ENCODE data around the gene EPS15. TPM values are rescaled to one million over a fixed set of nuclear protein-coding genes. Genes with fewer than 3 reads are reported as not detected.

EPS15 gene
- polyA plus RNA-seq, 1 donor (not counting 4 experiments of a cell fraction or from before 2014, with no cell fraction given) = 33.2 TPM

GRCh38 chr1:51524817-51525216 lies 5.8 kb upstream of the EPS15 start:
- Histone ChIP-seq H3K36me3 (ENCODE audit: control insufficient read depth in 2 of 2, extremely low read depth in 1 of 2, insufficient read depth in 2 of 2, low read length in 2 of 2) (no peaks in the 10 kb centered on the region), H4K20me1 (ENCODE audit: control insufficient read depth, extremely low read depth, insufficient read depth, low read length) (no peaks in the 10 kb centered on the region), H3K4me1 (ENCODE audit: control insufficient read depth, extremely low read depth, insufficient read depth, low read length) (peaks cover 17% of the 10 kb centered on the region), H3K9me3 (ENCODE audit: control insufficient read depth, low read depth, low read length) (no peaks in the 10 kb centered on the region), H3K4me2 (ENCODE audit: control insufficient read depth, extremely low read depth, insufficient read depth, low read depth, low read length) (no peak overlapping the region), H3K27me3 (ENCODE audit: control insufficient read depth, extremely low read depth, insufficient read depth, low read length) (no peaks in the 10 kb centered on the region), H3K79me2 (ENCODE audit: control insufficient read depth, insufficient read depth, low read length) (no peaks in the 10 kb centered on the region), H3K27ac (ENCODE audit: control insufficient read depth, insufficient read depth, low read length) (no peak overlapping the region), H3K4me3 (ENCODE audit: control insufficient read depth in 2 of 3, extremely low read depth in 1 of 3, insufficient read depth in 2 of 3, low read depth in 1 of 3, low read length in 3 of 3) (no peak overlapping the region), H3K9ac (ENCODE audit: control insufficient read depth, extremely low read depth, insufficient read depth, low read length) (no peak overlapping the region), H2AFZ (ENCODE audit: control insufficient read depth, low read length) (no peak overlapping the region), H3K9me1 (ENCODE audit: control insufficient read depth, extremely low read depth, insufficient read depth, low read length) (no peaks in the 10 kb centered on the region)
- TF ChIP-seq EZH2 (IDR thresholded peaks at IDR 0.05; ENCODE audit: low read length) = no peak
- TF ChIP-seq, protein P1, sequence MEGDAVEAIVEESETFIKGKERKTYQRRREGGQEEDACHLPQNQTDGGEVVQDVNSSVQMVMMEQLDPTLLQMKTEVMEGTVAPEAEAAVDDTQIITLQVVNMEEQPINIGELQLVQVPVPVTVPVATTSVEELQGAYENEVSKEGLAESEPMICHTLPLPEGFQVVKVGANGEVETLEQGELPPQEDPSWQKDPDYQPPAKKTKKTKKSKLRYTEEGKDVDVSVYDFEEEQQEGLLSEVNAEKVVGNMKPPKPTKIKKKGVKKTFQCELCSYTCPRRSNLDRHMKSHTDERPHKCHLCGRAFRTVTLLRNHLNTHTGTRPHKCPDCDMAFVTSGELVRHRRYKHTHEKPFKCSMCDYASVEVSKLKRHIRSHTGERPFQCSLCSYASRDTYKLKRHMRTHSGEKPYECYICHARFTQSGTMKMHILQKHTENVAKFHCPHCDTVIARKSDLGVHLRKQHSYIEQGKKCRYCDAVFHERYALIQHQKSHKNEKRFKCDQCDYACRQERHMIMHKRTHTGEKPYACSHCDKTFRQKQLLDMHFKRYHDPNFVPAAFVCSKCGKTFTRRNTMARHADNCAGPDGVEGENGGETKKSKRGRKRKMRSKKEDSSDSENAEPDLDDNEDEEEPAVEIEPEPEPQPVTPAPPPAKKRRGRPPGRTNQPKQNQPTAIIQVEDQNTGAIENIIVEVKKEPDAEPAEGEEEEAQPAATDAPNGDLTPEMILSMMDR (optimal IDR thresholded peaks at IDR 0.05 in 1 of 3, IDR thresholded peaks at IDR 0.05 in 1 of 3, conservative IDR thresholded peaks at IDR 0.05 in 1 of 3; ENCODE audit: extremely low read depth in 1 of 3, insufficient read depth in 2 of 3, low read length in 3 of 3) = no peak
- FAIRE-seq = no peak
- dilution Hi-C loops (cut with MboI; ENCODE audit: extremely low pct_ligation_motif_present, low sequenced_read_pairs) = no loop called here
- DNase-seq (ENCODE audit: low read depth, low spot score) = no peak

- Histone ChIP-seq H3K9me1 (ENCODE audit: control insufficient read depth, extremely low read depth, insufficient read depth, low read length) (no peaks in the 10 kb centered on the region), H3K4me2 (ENCODE audit: control insufficient read depth, extremely low read depth, insufficient read depth, low read depth, low read length) (no peak overlapping the region), H4K20me1 (ENCODE audit: control insufficient read depth, extremely low read depth, insufficient read depth, low read length) (no peaks in the 10 kb centered on the region), H3K9ac (ENCODE audit: control insufficient read depth, extremely low read depth, insufficient read depth, low read length) (no peak overlapping the region), H3K36me3 (ENCODE audit: control insufficient read depth in 2 of 2, extremely low read depth in 1 of 2, insufficient read depth in 2 of 2, low read length in 2 of 2) (no peaks in the 10 kb centered on the region), H3K27me3 (ENCODE audit: control insufficient read depth, extremely low read depth, insufficient read depth, low read length) (no peaks in the 10 kb centered on the region), H3K27ac (ENCODE audit: control insufficient read depth, insufficient read depth, low read length) (no peak overlapping the region), H3K4me3 (ENCODE audit: control insufficient read depth in 2 of 3, extremely low read depth in 1 of 3, insufficient read depth in 2 of 3, low read depth in 1 of 3, low read length in 3 of 3) (no peak overlapping the region), H3K4me1 (ENCODE audit: control insufficient read depth, extremely low read depth, insufficient read depth, low read length) (peaks cover 18% of the 10 kb centered on the region), H3K79me2 (ENCODE audit: control insufficient read depth, insufficient read depth, low read length) (no peaks in the 10 kb centered on the region), H3K9me3 (ENCODE audit: control insufficient read depth, low read depth, low read length) (no peaks in the 10 kb centered on the region), H2AFZ (ENCODE audit: control insufficient read depth, low read length) (no peak overlapping the region)
- TF ChIP-seq, protein P1 (optimal IDR thresholded peaks at IDR 0.05 in 1 of 3, IDR thresholded peaks at IDR 0.05 in 1 of 3, conservative IDR thresholded peaks at IDR 0.05 in 1 of 3; ENCODE audit: extremely low read depth in 1 of 3, insufficient read depth in 2 of 3, low read length in 3 of 3) = no peak
- no peak for TF ChIP-seq EZH2 (IDR thresholded peaks at IDR 0.05; ENCODE audit: low read length)
- no peak for FAIRE-seq
- dilution Hi-C loops (cut with MboI; ENCODE audit: extremely low pct_ligation_motif_present, low sequenced_read_pairs) = no loop called here
- no peak for DNase-seq (ENCODE audit: low read depth, low spot score)
These were observed 4.9 kb upstream of the EPS15 start for GRCh38 chr1:51523931-51524330.

Measured in keratinocyte (primary cell).